Immature natural killer cell (primary cell): ENCODE data around the gene LRRC8E. TPM values are rescaled to one million over a fixed set of nuclear protein-coding genes. Genes with fewer than 3 reads are reported as not detected.
"Not testable (repeated sequence)": the region's sequence is repeated elsewhere in the genome, so short reads cannot be mapped to it uniquely, and the experiment has no call there.

Source experiments
- DNase-seq, 3 donors: peaks; one replicate each; pipeline ENCODE4 v3.0.0; 2022; ENCODE audit warnings: mixed read lengths in 1 of 3
- H3K27ac Mint-ChIP-seq, 6 donors: one replicate each; pipeline ENCODE4 v1.8.0; 2020; ENCODE audit warnings: mixed read lengths in 6 of 6, mild to moderate bottlenecking in 5 of 6, inconsistent platforms in 4 of 6, moderate library complexity in 3 of 6
- H3K27me3 Mint-ChIP-seq, 3 donors: one replicate each; pipeline ENCODE4 v1.8.0; 2020 to 2021; ENCODE audit warnings: low read depth in 3 of 3, mild to moderate bottlenecking in 3 of 3, mixed read lengths in 3 of 3, moderate library complexity in 3 of 3, inconsistent platforms in 1 of 3
- H3K36me3 Mint-ChIP-seq, 3 donors: one replicate each; pipeline ENCODE4 v1.8.0; 2020; ENCODE audit warnings: mixed read lengths in 3 of 3, inconsistent platforms in 2 of 3, mild to moderate bottlenecking in 2 of 3
- H3K4me1 Mint-ChIP-seq, 2 donors: one replicate each; pipeline ENCODE4 v1.8.0; 2020; ENCODE audit warnings: inconsistent platforms in 2 of 2, mild to moderate bottlenecking in 2 of 2, mixed read lengths in 2 of 2, moderate library complexity in 1 of 2
- H3K4me3 Mint-ChIP-seq, 5 donors: one replicate each; pipeline ENCODE4 v1.8.0; 2020; ENCODE audit warnings: mild to moderate bottlenecking in 5 of 5, mixed read lengths in 5 of 5, inconsistent platforms in 3 of 5, moderate library complexity in 3 of 5
- H3K9me3 Mint-ChIP-seq, 6 donors: one replicate each; pipeline ENCODE4 v1.8.0; 2020; ENCODE audit warnings: mild to moderate bottlenecking in 6 of 6, mixed read lengths in 6 of 6, inconsistent platforms in 4 of 6, moderate library complexity in 3 of 6
- polyA plus RNA-seq, 3 donors: library from polyadenylated mRNA; unstranded; fragments of 300-500 nt; fragmentation: Illumina TruSeq; gene quantifications; one replicate each; pipeline ENCODE4 v1.2.3, GENCODE V29; 2021

The LRRC8E gene
- polyA plus RNA-seq, 3 donors from 2014 or later = not detected

DNA sequence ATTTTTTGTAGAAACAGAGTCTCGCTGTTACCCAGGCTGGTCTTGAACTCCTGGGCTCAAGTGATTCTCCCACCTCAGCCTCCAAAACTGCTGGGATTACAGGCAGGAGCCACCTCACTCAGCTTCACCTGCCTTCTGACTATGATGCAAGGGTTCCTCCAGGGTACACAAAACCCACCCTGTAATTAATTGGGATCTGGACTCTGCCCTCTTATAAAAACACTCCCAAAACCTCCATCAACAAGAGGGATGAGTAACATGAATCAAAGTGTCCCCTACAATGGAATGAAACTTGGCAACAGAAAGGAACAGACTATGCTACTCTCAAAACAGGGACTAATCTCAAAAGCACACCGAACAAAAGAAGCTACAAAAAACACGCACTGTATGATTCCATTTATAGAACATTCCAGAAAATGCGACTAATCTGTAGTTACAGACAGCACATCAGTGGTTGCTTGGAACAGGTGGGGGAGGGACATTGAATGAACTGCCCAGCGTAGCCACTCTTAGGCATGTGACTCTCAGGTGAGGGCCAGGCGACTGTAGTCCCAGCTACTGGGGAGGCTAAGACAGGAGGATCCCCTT is 11.0 kb upstream of the LRRC8E start:
- no peak for DNase-seq
- Mint-ChIP-seq H3K9me3 (no peaks in the 10 kb centered on the region), H3K4me3 (no peak overlapping the region), H3K4me1 (peaks cover 0 to 15% of the 10 kb centered on the region in 2 donors), H3K27me3 (peaks cover 5 to 16% (median 7%) of the 10 kb centered on the region in 3 donors), H3K27ac (no peak overlapping the region), H3K36me3 (no peaks in the 10 kb centered on the region)

DNA sequence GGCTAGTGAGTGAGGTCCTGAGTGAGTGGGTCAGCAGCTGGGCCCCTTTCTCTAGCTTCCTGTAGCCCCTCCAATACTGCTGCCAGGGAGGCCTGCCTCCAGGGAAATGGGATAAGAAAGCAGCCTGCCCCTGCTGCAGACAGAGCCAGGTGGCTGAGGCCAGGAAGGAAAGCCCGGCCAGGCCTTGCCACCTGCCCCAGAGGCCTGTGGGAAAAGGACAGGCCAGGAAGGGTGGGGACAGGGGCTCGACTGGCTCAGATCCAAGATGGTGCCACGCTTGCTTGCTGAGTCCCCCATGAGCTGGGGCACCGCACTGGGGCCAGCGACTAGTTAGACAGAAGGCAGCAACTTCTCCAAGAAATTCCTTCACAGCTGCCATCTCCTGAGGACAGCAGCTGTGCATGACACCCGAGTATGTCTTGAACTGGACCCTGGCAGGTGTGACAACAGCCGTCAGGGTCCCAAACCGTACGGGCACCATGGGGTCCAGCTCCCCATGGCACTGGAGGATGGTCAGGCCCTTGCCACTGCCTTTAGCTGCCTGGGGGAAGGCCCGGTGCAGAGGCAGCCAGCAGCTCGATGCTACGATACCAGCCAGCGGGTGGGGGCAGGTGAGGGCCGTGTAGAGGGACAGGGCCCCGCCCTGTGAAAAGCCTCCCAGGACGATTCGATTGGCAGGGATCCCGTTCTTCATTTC is 9.1 kb upstream of the LRRC8E start:
- Mint-ChIP-seq H3K9me3 (no peaks in the 10 kb centered on the region), H3K4me1 (peaks cover 0 to 7% of the 10 kb centered on the region in 2 donors), H3K27me3 (peaks cover 3 to 12% (median 4%) of the 10 kb centered on the region in 3 donors), H3K4me3 (no peak overlapping the region), H3K27ac (no peak overlapping the region), H3K36me3 (no peaks in the 10 kb centered on the region)
- DNase-seq = no peak

DNA sequence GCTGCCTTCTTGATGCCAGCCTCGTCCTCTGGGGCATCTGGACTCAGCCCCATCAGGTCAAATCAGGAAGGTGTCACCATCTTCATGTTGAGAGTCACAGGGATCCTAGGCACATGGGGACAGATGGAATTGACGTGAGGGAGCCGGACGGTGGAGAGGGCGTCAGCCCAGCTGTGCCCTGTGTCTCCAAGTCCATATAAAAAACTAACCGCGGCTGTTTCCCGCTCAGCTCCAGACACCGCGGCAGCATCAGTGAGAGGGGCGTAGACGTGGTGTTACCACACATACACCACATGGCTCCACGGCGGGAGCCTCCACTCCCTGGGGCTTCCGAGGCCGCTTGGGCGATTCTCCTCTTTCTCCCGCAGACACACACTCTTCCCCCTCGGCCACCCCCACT is 8.5 kb upstream of the LRRC8E start:
- H3K27me3 Mint-ChIP-seq = peaks cover 3 to 12% (median 4%) of the 10 kb centered on the region in 3 donors
- DNase-seq = no peak
- H3K27ac Mint-ChIP-seq = no peak overlapping the region
- H3K9me3 Mint-ChIP-seq = no peaks in the 10 kb centered on the region
- H3K4me3 Mint-ChIP-seq = no peak overlapping the region
- peaks cover 0 to 3% of the 10 kb centered on the region in 2 donors for H3K4me1 Mint-ChIP-seq
- no peaks in the 10 kb centered on the region for H3K36me3 Mint-ChIP-seq

DNA sequence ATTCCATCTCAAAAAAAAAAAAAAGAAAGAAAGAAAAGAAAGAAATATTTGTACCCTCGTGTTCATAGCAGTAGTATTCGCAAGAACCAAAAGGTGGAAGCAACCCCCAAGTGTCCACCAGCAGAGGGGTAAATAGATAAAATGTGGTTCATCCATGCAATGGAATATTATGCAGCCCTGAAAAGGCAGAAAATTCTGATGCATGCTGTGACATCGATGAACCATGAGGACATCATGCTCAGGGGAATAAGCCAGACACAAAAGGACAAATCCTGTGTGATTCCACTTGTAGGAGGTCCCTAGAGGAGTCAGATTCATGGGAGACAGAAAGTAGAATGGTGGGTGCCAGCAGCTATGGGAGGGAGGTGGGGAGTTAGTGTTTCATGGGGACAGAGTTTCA is 6.4 kb upstream of the LRRC8E start:
- H3K4me1 Mint-ChIP-seq = no peaks in the 10 kb centered on the region
- no peaks in the 10 kb centered on the region for H3K9me3 Mint-ChIP-seq
- no peak overlapping the region for H3K4me3 Mint-ChIP-seq
- no peak for DNase-seq
- H3K36me3 Mint-ChIP-seq = no peaks in the 10 kb centered on the region
- H3K27me3 Mint-ChIP-seq = peaks cover 4 to 5% (median 5%) of the 10 kb centered on the region in 3 donors
- no peak overlapping the region for H3K27ac Mint-ChIP-seq

DNA sequence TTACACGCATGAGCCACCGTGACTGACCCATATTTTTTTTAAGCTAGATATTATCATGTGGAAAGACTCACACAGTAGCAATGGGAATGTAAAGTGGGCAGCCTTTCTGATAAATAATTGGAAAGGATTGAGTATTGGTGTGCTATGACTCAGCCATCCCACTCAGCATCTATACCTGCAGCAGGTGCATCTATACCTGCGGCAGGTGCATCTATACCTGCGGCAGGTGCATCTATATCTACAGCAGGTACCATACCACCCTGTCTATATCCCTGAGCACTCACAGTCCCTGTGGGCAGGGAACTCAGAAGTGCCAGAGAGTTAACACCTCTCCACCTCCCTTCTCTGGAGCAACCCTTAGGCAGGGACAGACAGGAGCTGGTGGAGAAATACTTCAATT is 5.2 kb upstream of the LRRC8E start:
- H3K4me1 Mint-ChIP-seq = no peaks in the 10 kb centered on the region
- H3K27me3 Mint-ChIP-seq = peaks cover 2 to 8% (median 5%) of the 10 kb centered on the region in 3 donors
- no peak overlapping the region for H3K27ac Mint-ChIP-seq
- no peaks in the 10 kb centered on the region for H3K36me3 Mint-ChIP-seq
- no peak for DNase-seq
- no peaks in the 10 kb centered on the region for H3K9me3 Mint-ChIP-seq
- no peak overlapping the region for H3K4me3 Mint-ChIP-seq

DNA sequence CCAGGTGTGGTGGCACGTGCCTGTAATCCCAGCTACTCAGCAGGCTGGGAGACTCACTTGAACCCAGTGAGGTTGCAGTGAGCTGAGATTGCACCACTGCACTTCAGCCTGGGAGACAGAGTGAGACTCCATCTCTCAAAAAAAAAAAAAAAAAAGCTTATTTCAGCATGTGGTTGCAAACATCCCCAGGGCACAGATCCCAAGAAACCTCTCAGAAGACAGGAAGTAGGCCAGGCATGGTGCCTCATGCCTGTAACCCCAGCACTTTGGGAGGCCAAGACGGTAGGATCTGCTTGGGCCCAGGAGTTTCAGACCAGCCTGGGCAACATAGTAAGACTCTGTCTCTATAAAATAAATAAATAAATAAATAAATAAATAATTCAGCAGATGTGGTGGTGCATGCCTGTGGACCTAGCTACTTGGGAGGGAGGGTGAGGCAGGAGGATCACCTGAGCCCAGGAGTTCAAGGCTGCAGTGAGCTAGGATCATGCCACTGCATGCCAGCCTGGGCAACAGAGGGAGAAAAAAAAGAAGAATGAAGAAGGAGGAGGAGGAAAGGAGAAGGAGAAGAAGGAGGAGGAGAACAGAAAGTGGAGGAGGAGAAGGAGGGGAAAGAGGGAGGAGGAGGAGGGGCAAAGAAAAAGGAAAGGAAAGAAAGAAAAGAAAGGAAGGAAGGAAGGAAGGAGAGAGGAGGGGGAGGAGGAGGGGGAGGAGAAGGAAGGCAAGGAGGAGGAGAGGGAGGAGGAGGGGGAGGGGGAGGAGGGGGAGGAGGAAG is 4.3 kb upstream of the LRRC8E start:
- Mint-ChIP-seq H3K4me1 (no peaks in the 10 kb centered on the region), H3K9me3 (no peaks in the 10 kb centered on the region), H3K4me3 (no peak overlapping the region), H3K27me3 (peaks cover 2 to 9% (median 5%) of the 10 kb centered on the region in 3 donors), H3K27ac (no peak overlapping the region), H3K36me3 (no peaks in the 10 kb centered on the region)
- DNase-seq = no peak

DNA sequence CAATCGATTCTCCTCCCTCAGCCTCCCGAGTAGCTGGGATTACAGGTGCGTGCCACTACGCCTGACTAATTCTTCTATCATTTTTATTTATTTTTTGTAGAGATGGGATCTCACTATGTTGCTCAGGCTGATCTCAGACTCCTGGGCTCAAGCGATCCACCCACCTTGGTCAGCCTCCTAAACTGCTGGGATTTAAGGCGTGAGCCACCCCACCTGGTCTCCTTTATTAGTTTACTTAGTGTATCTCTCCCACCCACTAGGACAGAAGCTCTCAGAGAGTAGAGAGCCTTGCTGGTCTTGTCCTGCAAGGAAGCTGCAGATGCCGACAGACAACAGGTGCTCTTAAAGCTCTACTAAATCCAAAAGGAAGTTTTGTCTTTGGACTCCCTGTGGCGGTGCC is 2.5 kb upstream of the LRRC8E start:
- no peaks in the 10 kb centered on the region for H3K36me3 Mint-ChIP-seq
- H3K4me3 Mint-ChIP-seq = no peak overlapping the region
- no peak for DNase-seq
- no peaks in the 10 kb centered on the region for H3K4me1 Mint-ChIP-seq
- no peak overlapping the region for H3K27ac Mint-ChIP-seq
- H3K27me3 Mint-ChIP-seq = peaks cover 2 to 8% (median 5%) of the 10 kb centered on the region in 3 donors
- no peaks in the 10 kb centered on the region for H3K9me3 Mint-ChIP-seq

DNA sequence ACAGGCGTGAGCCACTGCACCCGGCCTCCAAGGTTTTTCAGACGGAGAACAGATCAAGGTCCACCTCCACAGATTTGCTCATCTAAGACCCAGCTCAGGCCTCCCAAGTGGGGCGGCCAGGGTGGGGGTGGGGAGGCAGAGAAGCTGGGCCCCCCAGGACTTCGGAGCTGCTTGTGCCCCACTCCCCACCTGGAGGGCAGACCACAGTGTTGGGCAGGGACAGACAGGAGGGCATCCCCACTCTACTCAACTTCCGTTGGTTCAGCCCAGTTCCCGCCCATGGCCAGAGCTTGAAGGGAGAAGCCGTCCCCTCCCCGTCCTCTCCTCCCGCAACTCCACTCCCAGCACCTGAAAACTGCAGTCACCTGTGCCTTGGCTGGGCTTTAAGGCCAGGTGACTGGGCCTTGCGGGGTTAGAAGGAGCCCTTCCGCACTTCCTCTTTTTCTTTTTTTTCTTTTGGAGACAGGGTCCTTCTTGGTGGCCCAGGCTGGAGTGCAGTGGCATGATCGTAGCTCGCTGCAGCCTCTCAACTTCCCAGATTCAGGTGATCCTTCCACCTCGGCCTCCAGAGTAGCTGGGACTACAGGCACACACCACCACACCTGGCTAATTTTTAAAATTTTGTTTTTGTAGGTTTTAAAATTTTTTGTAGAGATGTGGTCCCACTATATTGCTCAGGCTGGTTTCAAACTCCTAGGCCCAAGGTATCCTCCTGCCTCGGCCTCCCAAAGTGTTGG is 734 bp upstream of the LRRC8E start:
- no peak for DNase-seq
- Mint-ChIP-seq H3K27ac (no peak overlapping the region), H3K4me1 (no peaks in the 10 kb centered on the region), H3K36me3 (no peaks in the 10 kb centered on the region), H3K4me3 (no peak overlapping the region), H3K27me3 (peaks cover 2 to 6% (median 3%) of the 10 kb centered on the region in 3 donors), H3K9me3 (no peaks in the 10 kb centered on the region)

DNA sequence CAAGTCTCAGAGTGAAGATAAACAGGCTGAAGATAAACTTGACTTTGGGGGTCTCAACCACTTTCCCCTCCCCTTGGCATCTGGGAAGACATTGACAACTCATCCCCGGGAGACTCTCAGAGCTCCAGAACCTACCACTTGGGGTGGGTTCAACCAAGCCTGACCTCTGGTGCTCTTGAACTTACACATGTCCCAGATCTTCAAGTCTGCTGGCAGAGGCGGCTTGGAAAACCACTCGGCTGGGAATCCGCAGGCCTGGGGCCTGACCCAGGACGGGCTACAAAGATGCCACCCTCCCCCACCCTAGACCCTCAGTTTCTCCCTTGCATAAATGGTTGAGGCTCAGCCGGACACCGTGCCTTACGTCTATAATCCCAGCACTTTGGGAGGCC is 512 bp downstream of the LRRC8E start:
- H3K27me3 Mint-ChIP-seq = peaks cover 2 to 6% (median 3%) of the 10 kb centered on the region in 3 donors
- DNase-seq = no peak
- no peaks in the 10 kb centered on the region for H3K4me1 Mint-ChIP-seq
- H3K4me3 Mint-ChIP-seq = no peak overlapping the region
- H3K36me3 Mint-ChIP-seq = no peaks in the 10 kb centered on the region
- H3K9me3 Mint-ChIP-seq = no peaks in the 10 kb centered on the region
- no peak overlapping the region for H3K27ac Mint-ChIP-seq

DNA sequence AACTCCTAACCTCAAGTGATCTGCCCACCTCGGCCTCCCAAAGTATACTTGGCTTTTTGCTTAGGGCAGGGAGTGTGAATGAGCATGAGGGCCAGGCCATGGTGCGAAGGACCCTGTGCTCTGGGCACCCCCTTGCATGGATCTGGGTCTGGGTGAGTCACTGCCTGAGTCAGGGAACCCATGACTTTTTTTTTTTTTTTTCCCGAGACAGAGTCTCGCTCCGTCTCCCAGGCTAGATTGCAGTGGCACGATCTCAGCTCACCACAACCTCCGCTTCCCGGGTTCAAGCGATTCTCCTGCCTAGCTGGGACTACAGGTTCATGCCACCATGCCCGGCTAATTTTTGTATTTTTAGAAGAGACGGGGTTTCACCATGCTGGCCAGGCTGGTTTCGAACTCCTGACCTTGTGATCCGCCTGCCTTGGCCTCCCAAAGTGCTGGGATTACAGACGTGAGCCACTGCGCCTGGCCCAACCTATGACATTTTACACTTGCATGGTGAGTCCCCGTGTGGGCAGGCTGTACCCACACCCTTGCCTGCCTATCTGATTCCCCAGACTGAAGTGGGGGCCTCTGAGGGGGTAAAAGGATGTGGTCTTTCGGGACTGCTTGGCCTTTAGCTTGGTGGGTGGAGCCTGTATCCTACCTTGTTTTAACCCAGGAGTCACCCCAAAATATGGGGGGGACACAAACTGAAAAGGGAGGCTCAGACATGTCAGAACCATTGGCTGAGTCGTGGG is 5.2 kb downstream of the LRRC8E start:
- not testable (repeated sequence) for H3K36me3 Mint-ChIP-seq, H3K9me3 Mint-ChIP-seq

DNA sequence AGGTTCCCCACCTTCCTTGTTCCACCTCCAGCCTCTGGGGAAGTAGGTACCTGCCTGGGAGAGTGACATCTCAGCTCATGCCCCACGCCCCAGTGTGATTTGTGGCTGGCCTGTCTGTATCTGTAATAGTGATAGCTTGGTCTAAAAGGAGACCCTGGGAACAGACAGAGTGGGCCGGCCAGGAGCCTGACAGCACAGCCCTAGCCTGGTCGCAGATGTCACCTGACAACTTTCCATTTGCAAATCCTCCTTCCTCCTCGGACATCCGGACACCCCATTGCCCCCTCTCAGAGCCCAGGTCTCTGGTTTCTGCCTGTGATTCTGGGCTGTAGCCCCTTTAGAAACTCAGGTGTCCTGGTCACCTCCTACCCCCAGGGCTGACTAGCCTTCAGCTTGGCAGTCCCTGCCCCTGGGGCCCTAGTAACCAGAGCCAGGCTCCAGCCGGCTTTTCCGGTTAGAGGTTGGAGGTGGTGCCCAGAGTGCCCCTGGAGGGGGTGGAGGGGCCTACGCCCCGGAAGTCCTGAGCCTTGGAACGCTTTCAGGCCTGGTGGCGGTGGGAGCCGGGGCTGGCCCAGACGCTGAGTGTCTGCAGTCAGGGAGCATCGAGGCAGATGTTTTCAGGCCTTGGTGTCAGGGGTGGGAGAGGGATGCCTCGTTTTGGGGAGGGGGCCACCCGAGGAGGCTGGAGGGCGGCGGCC is 6.5 kb downstream of the LRRC8E start:
- H3K4me3 Mint-ChIP-seq = no peak overlapping the region
- H3K4me1 Mint-ChIP-seq = no peaks in the 10 kb centered on the region
- peaks cover 0 to 3% (median 1%) of the 10 kb centered on the region in 3 donors for H3K27me3 Mint-ChIP-seq
- no peak for DNase-seq
- no peaks in the 10 kb centered on the region for H3K36me3 Mint-ChIP-seq
- no peaks in the 10 kb centered on the region for H3K9me3 Mint-ChIP-seq
- no peak overlapping the region for H3K27ac Mint-ChIP-seq

More for the DNA sequence above, 5.2 kb downstream of the LRRC8E start:
- H3K4me3 Mint-ChIP-seq, H3K27me3 Mint-ChIP-seq, DNase-seq, H3K4me1 Mint-ChIP-seq, H3K27ac Mint-ChIP-seq: not testable (repeated sequence)

DNA sequence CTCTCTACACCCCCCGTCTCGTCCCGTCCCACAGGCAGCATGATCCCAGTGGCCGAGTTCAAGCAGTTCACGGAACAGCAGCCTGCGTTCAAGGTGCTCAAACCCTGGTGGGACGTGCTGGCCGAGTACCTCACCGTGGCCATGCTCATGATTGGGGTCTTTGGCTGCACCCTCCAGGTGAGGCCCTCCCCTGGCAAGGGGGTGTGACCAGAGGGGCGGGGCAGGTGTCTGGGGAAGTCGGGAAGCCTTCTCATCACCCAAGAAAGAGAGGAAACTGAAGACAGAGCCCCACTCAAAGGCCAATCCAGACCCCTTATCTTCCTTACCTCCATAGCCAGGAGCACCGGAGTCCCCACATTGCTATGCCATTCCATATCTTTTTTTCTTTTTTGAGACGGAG is 7.3 kb downstream of the LRRC8E start:
- no peak for DNase-seq
- Mint-ChIP-seq H3K9me3 (no peaks in the 10 kb centered on the region), H3K27ac (no peak overlapping the region), H3K27me3 (peaks cover 0 to 3% (median 1%) of the 10 kb centered on the region in 3 donors), H3K4me1 (no peaks in the 10 kb centered on the region), H3K4me3 (no peak overlapping the region), H3K36me3 (no peaks in the 10 kb centered on the region)

DNA sequence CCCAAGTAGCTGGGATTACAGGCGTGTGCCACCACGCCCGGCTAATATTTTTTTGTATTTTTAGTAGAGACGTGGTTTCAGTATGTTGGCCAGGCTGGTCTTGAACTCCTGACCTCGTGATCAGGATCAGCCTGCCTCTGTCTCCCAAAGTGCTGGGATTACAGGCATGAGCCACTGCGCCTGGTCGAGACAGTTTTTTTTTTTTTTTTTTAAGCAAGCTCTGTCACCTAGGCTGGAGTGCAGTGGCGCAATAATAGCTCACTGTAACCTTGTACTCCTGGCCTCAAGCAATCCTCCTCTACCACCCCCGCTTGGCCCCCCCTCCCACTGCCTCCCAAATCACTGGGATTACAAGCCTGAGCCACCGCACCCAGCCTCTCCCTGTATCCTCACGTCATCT is 9.0 kb downstream of the LRRC8E start:
- H3K27ac Mint-ChIP-seq = no peak overlapping the region
- H3K4me3 Mint-ChIP-seq = no peak overlapping the region
- H3K27me3 Mint-ChIP-seq = peaks cover 0 to 6% (median 3%) of the 10 kb centered on the region in 3 donors
- H3K36me3 Mint-ChIP-seq = no peaks in the 10 kb centered on the region
- H3K4me1 Mint-ChIP-seq = peaks cover 0 to 3% of the 10 kb centered on the region in 2 donors
- no peaks in the 10 kb centered on the region for H3K9me3 Mint-ChIP-seq
- no peak for DNase-seq
